Tibial nerve (tissue), 4 donors: ENCODE results near the gene CCDC9B. TPM values are rescaled to one million over a fixed set of nuclear protein-coding genes. Genes with fewer than 3 reads are reported as not detected.

Source experiments
- DNase-seq, 2 donors: peaks; one replicate each; pipeline ENCODE4 v3.0.0-alpha.2; 2019; ENCODE audit warnings: low spot score in 2 of 2
- H3K27ac ChIP-seq, 4 donors: fragments of 200-600 bp; sonication (generic) in 3 of 4; one replicate each; pipeline ENCODE4 v1.5.1; 2017 to 2019; ENCODE audit warnings: mild to moderate bottlenecking in 1 of 4
- H3K27me3 ChIP-seq, 2 donors: fragments of 200-600 bp; sonication (generic) in 1 of 2; one replicate each; pipeline versions ENCODE4 v1.5.1 to v1.6.0; 2017 to 2019
- H3K36me3 ChIP-seq, 3 donors: fragments of 200-600 bp; sonication (generic); one replicate each; pipeline ENCODE4 v1.5.1; 2018 to 2019
- H3K4me1 ChIP-seq, 4 donors: fragments of 200-600 bp; sonication (generic) in 3 of 4; one replicate each; pipeline ENCODE4 v1.5.1; 2017 to 2019
- H3K4me3 ChIP-seq, 4 donors: fragments of 200-600 bp; sonication (generic) in 3 of 4; one replicate each; pipeline ENCODE4 v1.5.1; 2017 to 2019; ENCODE audit warnings: mild to moderate bottlenecking in 1 of 4, moderate library complexity in 1 of 4
- H3K9me3 ChIP-seq, 4 donors: fragments of 200-600 bp; sonication (generic) in 3 of 4; one replicate each; pipeline ENCODE4 v1.5.1; 2017 to 2019
- EP300 ChIP-seq, 2 donors: sonication (generic); formaldehyde crosslinking; IDR thresholded peaks; one replicate each; pipeline ENCODE4 v1.6.1; 2017; ENCODE audit warnings: antibody characterized with exemption in 2 of 2, mild to moderate bottlenecking in 1 of 2
- POLR2A ChIP-seq, 2 donors: fragments of 450-650 bp; IDR thresholded peaks; one replicate each; pipeline ENCODE4 v1.6.1; 2017; ENCODE audit warnings: antibody characterized with exemption in 2 of 2, mild to moderate bottlenecking in 2 of 2, moderate library complexity in 2 of 2
- WGBS, 2 donors: methylation state at CpG; one replicate each; pipeline ENCODE4 v1.1.5; 2018; 5-methylcytosine and 5-hydroxymethylcytosine counted together
- total RNA-seq, 4 donors: library from RNA; depleted of rRNA; stranded (reverse); fragments of >200 nt; gene quantifications; one replicate each; pipeline ENCODE4 v1.1.0, GENCODE V29; 2016
- TF ChIP-seq, protein P1 (sequence below), 5 experiments: fragments of 200-600 bp in 3 of 5; fragments of 450-650 bp in 2 of 5; sonication (generic) in 3 of 5; IDR thresholded peaks; one replicate each; pipeline ENCODE4 v1.5.1; 2016 to 2019; ENCODE audit warnings: antibody characterized with exemption in 5 of 5, mild to moderate bottlenecking in 3 of 5, moderate library complexity in 2 of 5

Gene CCDC9B
- total RNA-seq, 4 donors from 2014 or later: 19.3 to 22.8 (median 21.2) TPM

- Histone ChIP-seq H3K4me1 (peaks cover 0 to 14% (median 4%) of the 10 kb centered on the region in 4 donors), H3K27ac (no peak overlapping the region), H3K9me3 (no peaks in the 10 kb centered on the region), H3K27me3 (no peaks in the 10 kb centered on the region), H3K36me3 (no peaks in the 10 kb centered on the region), H3K4me3 (no peak overlapping the region)
- DNase-seq: no peak
- TF ChIP-seq, protein P1, sequence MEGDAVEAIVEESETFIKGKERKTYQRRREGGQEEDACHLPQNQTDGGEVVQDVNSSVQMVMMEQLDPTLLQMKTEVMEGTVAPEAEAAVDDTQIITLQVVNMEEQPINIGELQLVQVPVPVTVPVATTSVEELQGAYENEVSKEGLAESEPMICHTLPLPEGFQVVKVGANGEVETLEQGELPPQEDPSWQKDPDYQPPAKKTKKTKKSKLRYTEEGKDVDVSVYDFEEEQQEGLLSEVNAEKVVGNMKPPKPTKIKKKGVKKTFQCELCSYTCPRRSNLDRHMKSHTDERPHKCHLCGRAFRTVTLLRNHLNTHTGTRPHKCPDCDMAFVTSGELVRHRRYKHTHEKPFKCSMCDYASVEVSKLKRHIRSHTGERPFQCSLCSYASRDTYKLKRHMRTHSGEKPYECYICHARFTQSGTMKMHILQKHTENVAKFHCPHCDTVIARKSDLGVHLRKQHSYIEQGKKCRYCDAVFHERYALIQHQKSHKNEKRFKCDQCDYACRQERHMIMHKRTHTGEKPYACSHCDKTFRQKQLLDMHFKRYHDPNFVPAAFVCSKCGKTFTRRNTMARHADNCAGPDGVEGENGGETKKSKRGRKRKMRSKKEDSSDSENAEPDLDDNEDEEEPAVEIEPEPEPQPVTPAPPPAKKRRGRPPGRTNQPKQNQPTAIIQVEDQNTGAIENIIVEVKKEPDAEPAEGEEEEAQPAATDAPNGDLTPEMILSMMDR (IDR thresholded peaks at IDR 0.05): no peak
- WGBS, 2 donors: 80 to 85% methylated on average over 11 of the region's 11 CpGs
Observed at GRCh38 chr15:40365624-40366456, 25.1 kb upstream of the CCDC9B start.

DNA sequence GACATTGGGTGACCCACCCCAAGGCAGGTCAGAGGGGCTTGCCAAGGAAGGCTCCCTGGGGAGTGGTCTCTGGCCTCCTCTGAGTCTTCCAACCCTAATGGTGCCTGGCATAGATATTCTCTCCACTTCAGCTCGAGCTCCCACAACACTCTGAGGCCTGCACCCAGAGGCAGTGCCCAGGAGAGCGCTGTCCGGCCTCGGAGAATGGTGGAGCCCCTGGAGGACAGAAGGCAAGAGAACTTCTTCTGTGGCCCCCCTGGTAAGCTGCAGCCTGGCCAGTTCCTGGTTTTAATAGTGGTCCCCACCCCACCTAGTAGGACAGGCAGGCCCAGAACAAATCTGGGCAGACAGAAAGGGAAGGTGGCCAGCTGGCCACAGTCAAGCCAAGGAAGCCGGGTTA lies 24.3 kb upstream of the CCDC9B start:
- Histone ChIP-seq H3K4me1 (peaks cover 0 to 14% (median 4%) of the 10 kb centered on the region in 4 donors), H3K4me3 (no peak overlapping the region), H3K27me3 (no peaks in the 10 kb centered on the region), H3K27ac (no peak overlapping the region), H3K9me3 (no peaks in the 10 kb centered on the region), H3K36me3 (no peaks in the 10 kb centered on the region)
- no peak for DNase-seq
- 84 to 89% methylated on average over 5 of the region's 5 CpGs for WGBS, 2 donors
- TF ChIP-seq, protein P1 (IDR thresholded peaks at IDR 0.05): no peak
- TF ChIP-seq POLR2A (IDR thresholded peaks at IDR 0.05) (no peak), EP300 (IDR thresholded peaks at IDR 0.05) (no peak)

DNA sequence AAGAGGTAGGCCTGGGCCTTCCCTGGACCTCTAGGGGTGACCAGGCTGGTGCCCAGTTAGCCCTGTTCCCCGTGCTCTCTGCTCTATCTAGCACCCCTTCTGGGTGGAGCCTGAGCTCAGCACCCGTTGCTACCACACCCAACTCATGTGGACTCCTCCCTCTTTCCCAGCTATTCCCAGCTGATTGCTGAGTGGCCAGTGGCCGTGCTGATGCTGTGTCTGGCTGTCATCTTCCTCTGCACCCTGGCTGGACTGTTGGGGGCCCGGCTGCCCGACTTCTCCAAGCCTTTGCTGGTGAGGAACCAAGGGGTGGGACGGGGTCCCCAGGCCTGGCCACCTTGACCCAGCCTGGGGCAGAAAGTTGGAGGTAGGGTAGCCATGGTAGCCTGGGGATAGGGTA lies 23.5 kb upstream of the CCDC9B start:
- no peak for TF ChIP-seq EP300 (IDR thresholded peaks at IDR 0.05)
- TF ChIP-seq POLR2A (IDR thresholded peaks at IDR 0.05): no peak
- TF ChIP-seq, protein P1 (IDR thresholded peaks at IDR 0.05): no peak
- H3K9me3 ChIP-seq: no peaks in the 10 kb centered on the region
- H3K4me3 ChIP-seq: no peak overlapping the region
- no peak overlapping the region for H3K27ac ChIP-seq
- DNase-seq: no peak
- H3K27me3 ChIP-seq: no peaks in the 10 kb centered on the region
- peaks cover 0 to 14% (median 4%) of the 10 kb centered on the region in 4 donors for H3K4me1 ChIP-seq
- 65 to 85% methylated on average over 6 of the region's 6 CpGs for WGBS, 2 donors
- H3K36me3 ChIP-seq: no peaks in the 10 kb centered on the region

GRCh38 chr15:40363611-40364010 lies 22.9 kb upstream of the CCDC9B start:
- Histone ChIP-seq H3K4me3 (no peak overlapping the region), H3K36me3 (no peaks in the 10 kb centered on the region), H3K27me3 (no peaks in the 10 kb centered on the region), H3K4me1 (peaks cover 0 to 16% (median 6%) of the 10 kb centered on the region in 4 donors), H3K9me3 (no peaks in the 10 kb centered on the region), H3K27ac (no peak overlapping the region)
- TF ChIP-seq EP300 (IDR thresholded peaks at IDR 0.05) (no peak), POLR2A (IDR thresholded peaks at IDR 0.05) (no peak)
- TF ChIP-seq, protein P1 (IDR thresholded peaks at IDR 0.05): no peak
- no peak for DNase-seq
- 80 to 86% methylated on average over 6 to 8 of the region's 8 CpGs for WGBS, 2 donors

DNA sequence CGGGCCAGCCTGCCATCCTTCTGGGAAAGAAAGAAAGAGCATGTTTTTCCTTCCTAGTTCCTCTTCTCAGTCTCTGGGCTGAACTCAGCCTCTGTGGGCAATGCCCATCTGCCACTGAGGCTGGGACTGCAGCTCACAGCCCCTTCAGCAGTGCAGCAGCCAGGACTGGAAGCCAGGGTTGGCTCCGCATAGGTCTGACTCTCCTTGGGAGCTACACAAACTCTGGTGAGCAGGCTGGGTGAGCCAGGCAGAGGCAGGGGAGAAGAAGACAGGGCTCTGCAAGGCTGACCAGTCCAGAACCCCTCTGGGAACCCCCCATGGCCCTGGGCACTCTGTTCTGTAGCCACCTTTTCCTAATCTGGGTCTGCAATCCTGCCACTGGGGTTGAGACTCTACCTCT lies 20.9 kb upstream of the CCDC9B start:
- TF ChIP-seq EP300 (IDR thresholded peaks at IDR 0.05) (no peak), POLR2A (IDR thresholded peaks at IDR 0.05) (no peak)
- TF ChIP-seq, protein P1 (IDR thresholded peaks at IDR 0.05): no peak
- H3K27me3 ChIP-seq: no peaks in the 10 kb centered on the region
- DNase-seq: no peak
- peaks cover 0 to 15% (median 9%) of the 10 kb centered on the region in 4 donors for H3K4me1 ChIP-seq
- H3K4me3 ChIP-seq: no peak overlapping the region
- no peaks in the 10 kb centered on the region for H3K36me3 ChIP-seq
- no peaks in the 10 kb centered on the region for H3K9me3 ChIP-seq
- WGBS, 2 donors: 63 to 74% methylated on average over 1 to 2 of the region's 2 CpGs
- H3K27ac ChIP-seq: no peak overlapping the region
